Heart right ventricle (tissue), 16 donors: ENCODE results near the gene FOXK2. TPM values are rescaled to one million over a fixed set of nuclear protein-coding genes. Genes with fewer than 3 reads are reported as not detected.

Experiments used
- ATAC-seq, 8 donors: fragments of 200-7000 bp; cut with Tn5 transposase; one replicate each; pipeline ENCODE4 v1.9.1; 2020; ENCODE audit warnings: mild to moderate bottlenecking in 8 of 8, moderate library complexity in 8 of 8, moderate number of reproducible peaks in 1 of 8
- DNase-seq, 2 donors: peaks; one replicate each; pipeline ENCODE4 v3.0.0-alpha.2; 2020
- H3K27ac ChIP-seq, 10 donors: fragments of 200-600 bp; sonication (generic) in 2 of 10; one replicate each; pipeline versions ENCODE4 v1.5.0 to v1.8.0; 2020 to 2022; ENCODE audit warnings: mild to moderate bottlenecking in 3 of 10
- H3K27me3 ChIP-seq, 7 donors: fragments of 200-600 bp; one replicate each; pipeline ENCODE4 v1.8.0; 2021 to 2022; ENCODE audit warnings: mild to moderate bottlenecking in 2 of 7
- H3K36me3 ChIP-seq, 9 donors: fragments of 200-600 bp; sonication (generic) in 1 of 9; one replicate each; pipeline versions ENCODE4 v1.5.0 to v1.8.0; 2020 to 2022; ENCODE audit warnings: mild to moderate bottlenecking in 2 of 9
- H3K4me1 ChIP-seq, 9 donors: fragments of 200-600 bp; sonication (generic) in 1 of 9; one replicate each; pipeline versions ENCODE4 v1.5.0 to v1.8.0; 2020 to 2022; ENCODE audit warnings: mild to moderate bottlenecking in 4 of 9
- H3K4me3 ChIP-seq, 10 donors: fragments of 200-600 bp; sonication (generic) in 2 of 10; one replicate each; pipeline versions ENCODE4 v1.5.0 to v1.8.0; 2020 to 2022; ENCODE audit warnings: mild to moderate bottlenecking in 7 of 10, moderate library complexity in 2 of 10
- H3K9me3 ChIP-seq, 11 donors: fragments of 200-600 bp in 10 of 11; sonication (generic) in 2 of 11; one replicate each; pipeline versions ENCODE4 v1.5.0 to v1.8.0; 2013 to 2022; ENCODE audit warnings: mild to moderate bottlenecking in 2 of 11, control low read depth in 1 of 11, moderate library complexity in 1 of 11
- WGBS, 2 donors: extraction: QIAGEN DNeasy Blood & Tissue Kit; methylation state at CpG; one replicate each; pipeline ENCODE4 v1.1.7; 2013; ENCODE audit warnings: inconsistent platforms in 1 of 2; 5-methylcytosine and 5-hydroxymethylcytosine counted together
- intact Hi-C, 10 donors: fragments of 100-400 bp; cut with DNase I; formaldehyde crosslinking; loops; one replicate each; pipeline versions ENCODE4 v1.11.1 to v1.14.2; 2022
- polyA plus RNA-seq, 2 donors: library from polyadenylated mRNA; stranded (reverse); fragments of 200-250 nt; gene quantifications; one replicate each; pipeline ENCODE4 v1.2.3, GENCODE V29; 2013
- total RNA-seq, 10 donors: library from RNA; stranded (reverse); fragmentation: NEBNext Ultra II Directional in 3 of 10; extraction: Animal tissue kit (Norgen Biotek cat#: 25700) in 3 of 10; gene quantifications; one replicate each; pipeline versions ENCODE4 v1.2.1 to v1.2.4, GENCODE V29; 2021 to 2023
- TF ChIP-seq, protein P1 (sequence below), 9 donors: fragments of 200-600 bp; sonication (generic) in 2 of 9; IDR thresholded peaks; one replicate each; pipeline versions ENCODE4 v1.5.0 to v1.8.0; 2021 to 2022; ENCODE audit warnings: antibody characterized with exemption in 9 of 9, mild to moderate bottlenecking in 5 of 9, moderate library complexity in 1 of 9
- donor health status: Arrhythmogenic right ventricular cardiomyopathy.
- donor health status: ischemic (EF 13 %, LVEDD 7.1; RV severe dilation, severe dysfunction).
- donor health status: healthy with polysubstance abuse.
- donor health status: DM: no; HTN: yes; CAD: no.
- donor health status: DM: no; HTN: no; CAD: no.
- donor health status: ischemic (EF 25% LVEDD 6.9; RV normal size, moderate dysfunction).
- donor health status: ischemic (EF 25% LVEDD 5.7; RV mildly dilated, moderate dysfunction).
- donor health status: healthy.
- donor health status: DM: yes; HTN: yes; CAD: no.
- donor health status: Ischemic cardiomyopathy.
- donor health status: ischemic (EF 35%, LVEDD 5.7; RV mildly dilated, moderate dysfunction).
- donor health status: nonischemic (EF 11% LVEDD 7.7; RV severe dilation, severe dysfunction).
- donor health status: DM: yes; HTN: yes; CAD: no.
- donor health status: PGD.
- donor health status: ischemic (EF 29% LVEDD 5.4; RV normal size, mild dysfunction).
- donor health status: nonischemic (EF 23%, LVEDD 6.1; RV moderate dilation, normal function).

Gene FOXK2
- total and polyA plus RNA-seq, 12 donors: 16.5 to 66.6 (median 30.6) TPM

DNA sequence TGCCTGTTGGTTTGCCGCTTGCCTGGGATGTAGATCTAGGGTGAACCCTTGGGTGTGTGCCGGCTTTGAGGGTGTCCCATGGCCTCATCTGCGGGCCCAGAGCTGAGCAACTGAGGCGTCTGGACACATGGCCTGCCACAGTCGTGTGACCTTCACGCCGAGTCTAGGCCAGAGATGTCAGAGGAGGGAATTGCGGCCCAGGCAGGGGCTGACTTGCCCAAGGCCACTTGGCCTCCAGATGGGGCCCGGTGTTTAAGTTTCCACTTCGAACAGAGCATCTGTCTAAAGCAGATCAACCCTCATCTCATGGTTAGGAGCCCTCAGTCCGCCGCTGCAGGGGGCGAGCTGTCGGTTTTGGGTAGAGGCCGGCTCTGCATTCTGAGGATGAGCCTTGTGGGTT, 28.0 kb upstream of the FOXK2 start:
- ATAC-seq (no peak), DNase-seq (no peak)
- TF ChIP-seq, protein P1, sequence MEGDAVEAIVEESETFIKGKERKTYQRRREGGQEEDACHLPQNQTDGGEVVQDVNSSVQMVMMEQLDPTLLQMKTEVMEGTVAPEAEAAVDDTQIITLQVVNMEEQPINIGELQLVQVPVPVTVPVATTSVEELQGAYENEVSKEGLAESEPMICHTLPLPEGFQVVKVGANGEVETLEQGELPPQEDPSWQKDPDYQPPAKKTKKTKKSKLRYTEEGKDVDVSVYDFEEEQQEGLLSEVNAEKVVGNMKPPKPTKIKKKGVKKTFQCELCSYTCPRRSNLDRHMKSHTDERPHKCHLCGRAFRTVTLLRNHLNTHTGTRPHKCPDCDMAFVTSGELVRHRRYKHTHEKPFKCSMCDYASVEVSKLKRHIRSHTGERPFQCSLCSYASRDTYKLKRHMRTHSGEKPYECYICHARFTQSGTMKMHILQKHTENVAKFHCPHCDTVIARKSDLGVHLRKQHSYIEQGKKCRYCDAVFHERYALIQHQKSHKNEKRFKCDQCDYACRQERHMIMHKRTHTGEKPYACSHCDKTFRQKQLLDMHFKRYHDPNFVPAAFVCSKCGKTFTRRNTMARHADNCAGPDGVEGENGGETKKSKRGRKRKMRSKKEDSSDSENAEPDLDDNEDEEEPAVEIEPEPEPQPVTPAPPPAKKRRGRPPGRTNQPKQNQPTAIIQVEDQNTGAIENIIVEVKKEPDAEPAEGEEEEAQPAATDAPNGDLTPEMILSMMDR (IDR thresholded peaks at IDR 0.05): no peak
- WGBS, 2 donors: 92 to 94% methylated on average over 15 of the region's 15 CpGs
- no peaks in the 10 kb centered on the region for H3K27me3 ChIP-seq
- no peak overlapping the region for H3K27ac ChIP-seq
- no peaks in the 10 kb centered on the region for H3K9me3 ChIP-seq
- H3K4me3 ChIP-seq: no peak overlapping the region
- intact Hi-C loops: loop anchor here in 4 of 10 donors (5.0 to 10.0 kb wide), 4 partner anchors 53 to 137 kb away; partner anchors contain the start of gene TEX19 (in 1 of the 4)
- H3K4me1 ChIP-seq: peaks cover 6 to 36% (median 13%) of the 10 kb centered on the region in 9 donors
- peaks cover 0 to 30% (median 13%) of the 10 kb centered on the region in 9 donors for H3K36me3 ChIP-seq

- peaks cover 10 to 42% (median 16%) of the 10 kb centered on the region in 9 donors for H3K4me1 ChIP-seq
- no peak for ATAC-seq
- no peaks in the 10 kb centered on the region for H3K9me3 ChIP-seq
- intact Hi-C loops: loop anchor here in 4 of 10 donors (5.0 to 10.0 kb wide), 4 partner anchors 52 to 138 kb away; partner anchors contain the start of gene TEX19 (in 1 of the 4)
- no peaks in the 10 kb centered on the region for H3K27me3 ChIP-seq
- peaks cover 0 to 18% (median 3%) of the 10 kb centered on the region in 9 donors for H3K36me3 ChIP-seq
- H3K4me3 ChIP-seq: no peak overlapping the region
- WGBS, 2 donors: 88 to 94% methylated on average over 13 of the region's 13 CpGs
- DNase-seq: no peak
- TF ChIP-seq, protein P1 (IDR thresholded peaks at IDR 0.05): no peak
- H3K27ac ChIP-seq: no peak overlapping the region
Measured at GRCh38 chr17:82492643-82493225, 26.8 kb upstream of the FOXK2 start.

DNA sequence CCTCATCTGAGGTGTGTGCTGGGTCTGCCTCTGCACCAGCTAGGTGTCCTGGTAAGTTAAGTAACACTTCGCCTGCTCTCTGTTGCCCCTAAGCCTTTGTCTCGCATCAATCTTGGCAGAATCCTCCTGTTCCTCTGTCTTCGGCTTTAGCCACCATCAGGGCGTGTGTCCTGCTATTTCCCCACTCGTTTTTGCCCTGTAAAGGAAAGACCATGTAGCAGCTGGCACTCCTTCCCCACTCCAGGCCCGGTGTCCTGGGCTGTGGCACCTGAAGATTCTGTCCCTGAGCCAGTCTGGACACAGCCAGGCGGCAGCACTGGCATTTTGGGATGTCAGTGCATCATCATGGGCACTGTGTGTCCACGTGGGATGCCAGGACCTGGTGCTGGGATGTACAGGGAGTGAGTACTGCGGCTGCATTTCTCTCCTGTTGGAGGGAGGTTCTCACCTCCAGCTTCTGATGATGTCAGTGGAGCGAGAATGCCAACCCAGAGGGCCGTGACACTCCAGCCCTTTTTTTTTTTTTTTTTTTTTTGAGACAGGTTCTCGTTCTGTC, 26.2 kb upstream of the FOXK2 start:
- 82 to 88% methylated on average over 12 of the region's 12 CpGs for whole genome bisulfite sequencing, 2 donors
- Histone ChIP-seq H3K4me1 (peaks cover 10 to 42% (median 15%) of the 10 kb centered on the region in 9 donors), H3K27me3 (no peaks in the 10 kb centered on the region), H3K36me3 (peaks cover 0 to 13% (median 3%) of the 10 kb centered on the region in 9 donors), H3K9me3 (no peaks in the 10 kb centered on the region), H3K27ac (no peak overlapping the region), H3K4me3 (no peak overlapping the region)
- TF ChIP-seq, protein P1 (IDR thresholded peaks at IDR 0.05): no peak
- no peak for ATAC-seq
- DNase-seq: no peak
- intact Hi-C loops: loop anchor here in 4 of 10 donors (5.0 to 10.0 kb wide), 4 partner anchors 51 to 139 kb away; partner anchors contain the start of gene TEX19 (in 1 of the 4)

DNA sequence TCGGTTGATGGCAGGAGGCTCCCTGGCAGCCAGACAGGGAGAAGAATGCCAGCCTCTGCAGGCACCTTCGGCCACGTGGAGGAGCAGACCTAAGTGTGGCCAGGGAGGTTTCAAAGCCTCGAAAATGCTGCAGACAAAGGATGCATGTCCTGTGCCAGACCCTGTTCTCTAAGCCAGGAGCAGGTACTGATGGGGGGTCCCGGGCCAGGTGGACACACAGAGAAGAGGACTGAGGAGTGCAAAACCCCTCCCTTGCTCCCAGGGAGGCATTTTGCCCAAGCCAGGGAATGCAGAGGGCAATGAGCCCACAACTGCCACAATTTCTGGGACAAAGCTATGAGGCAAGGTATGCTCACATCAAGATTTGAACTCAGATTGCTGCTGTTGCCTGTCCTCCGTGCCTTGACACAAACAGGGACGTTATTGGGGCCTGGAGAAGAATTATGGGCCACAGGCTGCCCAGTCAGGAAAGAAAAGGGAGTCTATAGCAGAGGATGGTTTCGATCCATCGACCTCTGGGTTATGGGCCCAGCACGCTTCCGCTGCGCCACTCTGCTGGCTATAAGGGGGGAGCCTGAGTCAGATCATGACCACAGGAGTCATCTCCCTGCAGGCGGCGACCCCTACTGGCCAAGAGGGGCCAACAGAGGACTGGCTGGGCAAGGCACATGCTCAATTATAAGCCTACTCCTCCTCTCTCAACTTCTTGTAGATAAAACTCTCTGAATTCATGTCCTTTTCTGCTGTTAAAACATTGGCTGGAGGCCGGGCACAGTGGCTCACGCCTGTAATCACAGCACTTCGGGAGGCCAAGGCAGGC, 25.1 kb upstream of the FOXK2 start:
- peak overlapping the region in 4 of 10 donors; percentile 5 to 19 (median 14) for H3K4me3 ChIP-seq
- H3K27ac ChIP-seq: peak overlapping the region in 7 of 10 donors; percentile 0 to 62 (median 39)
- 5 to 7% methylated on average over 17 of the region's 17 CpGs for WGBS, 2 donors

More for the DNA sequence above, 25.1 kb upstream of the FOXK2 start:
- Histone ChIP-seq H3K4me1 (peaks cover 6 to 31% (median 15%) of the 10 kb centered on the region in 9 donors), H3K27me3 (no peaks in the 10 kb centered on the region), H3K9me3 (no peaks in the 10 kb centered on the region), H3K36me3 (peaks cover 0 to 1% (median 0%) of the 10 kb centered on the region in 9 donors)
- intact Hi-C loops: loop anchor here in 6 of 10 donors (5.0 to 10.0 kb wide), 6 partner anchors 37 to 142 kb away; partner anchors contain the start of genes NARF (in 1 of the 6) and TEX19 (in 1 of the 6)
- ATAC-seq (peak; percentile 82 to 92 (median 86)), DNase-seq (peak; percentile 86 to 92)
- TF ChIP-seq, protein P1 (IDR thresholded peaks at IDR 0.05): peak; percentile 84 to 97 (median 92)
